Lung (tissue), 12 donors: ENCODE measurements around the gene MESP2. TPM values are rescaled to one million over a fixed set of nuclear protein-coding genes. Genes with fewer than 3 reads are reported as not detected.

Source experiments
- ATAC-seq: fragments of 200-7000 bp; cut with Tn5 transposase; one replicate; pipeline ENCODE4 v1.9.1; 2020; ENCODE audit warnings: moderate number of reproducible peaks; ENCODE audit not compliant: insufficient read depth, low FRiP score
- DNase-seq, 3 donors: peaks; one replicate each; pipeline ENCODE4 v3.0.0-alpha.2; 2013 to 2017
- H3K27ac ChIP-seq, 2 donors: one replicate each; pipeline ENCODE4 v1.5.1; 2013; ENCODE audit warnings: mild to moderate bottlenecking in 2 of 2, moderate library complexity in 2 of 2, control low read depth in 1 of 2, inconsistent platforms in 1 of 2, low read depth in 1 of 2, low read length in 1 of 2
- H3K27me3 ChIP-seq, 3 donors: one replicate each; pipeline ENCODE4 v1.5.1; 2013; ENCODE audit warnings: low read length in 2 of 3; ENCODE audit not compliant: control insufficient read depth in 3 of 3, insufficient read depth in 3 of 3
- H3K36me3 ChIP-seq, 4 donors: one replicate each; pipeline ENCODE4 v1.5.1; 2013; ENCODE audit warnings: low read length in 4 of 4, mild to moderate bottlenecking in 1 of 4, moderate library complexity in 1 of 4; ENCODE audit not compliant: control insufficient read depth in 4 of 4, insufficient read depth in 4 of 4
- H3K4me1 ChIP-seq, 5 donors: one replicate each; pipeline ENCODE4 v1.5.1; 2013; ENCODE audit warnings: low read length in 5 of 5, mild to moderate bottlenecking in 2 of 5, moderate library complexity in 1 of 5; ENCODE audit not compliant: control insufficient read depth in 5 of 5, insufficient read depth in 5 of 5
- H3K4me3 ChIP-seq: one replicate; pipeline ENCODE4 v1.5.1; 2013; ENCODE audit warnings: mild to moderate bottlenecking, control low read depth, moderate library complexity
- H3K9ac ChIP-seq, 2 donors: one replicate each; pipeline ENCODE4 v1.5.1; 2013; ENCODE audit warnings: low read length in 2 of 2, control low read depth in 1 of 2; ENCODE audit not compliant: insufficient read depth in 1 of 2
- H3K9me3 ChIP-seq, 4 donors: one replicate each; pipeline ENCODE4 v1.5.1; 2013; ENCODE audit warnings: low read length in 3 of 4, mild to moderate bottlenecking in 1 of 4, moderate library complexity in 1 of 4; ENCODE audit not compliant: control insufficient read depth in 4 of 4, insufficient read depth in 3 of 4
- WGBS, 2 donors: extraction: QIAGEN DNeasy Blood & Tissue Kit; methylation state at CpG; one replicate each; pipeline ENCODE4 v1.1.7; 2013; 5-methylcytosine and 5-hydroxymethylcytosine counted together
- polyA plus RNA-seq, 2 donors: library from polyadenylated mRNA; stranded (reverse); fragments of 200-250 nt; gene quantifications; one replicate each; pipeline ENCODE4 v1.2.1, GENCODE V29; 2013
- total RNA-seq, 2 donors: library from RNA; depleted of rRNA in 1 of 2; stranded (reverse); fragments of >200 nt in 1 of 2; gene quantifications; one replicate each; pipeline ENCODE4 v1.2.1, GENCODE V29; 2014 to 2021
- TF ChIP-seq, protein P1 (sequence below): IDR thresholded peaks from 2 replicates; pipeline ENCODE4 v1.5.1; 2012; ENCODE audit warnings: mild to moderate bottlenecking; ENCODE audit errors: control extremely low read depth, extremely low read depth
- donor health status: control.
- donor health status: control.
- donor health status: Bipolar disorder and iron deficiency.
- donor health status: healthy.
- donor health status: DM: yes; HTN: yes; CAD: no.

The MESP2 gene
- total and polyA plus RNA-seq, 4 donors: 0.17 to 0.71 (median 0.55) TPM; not detected in 1

DNA sequence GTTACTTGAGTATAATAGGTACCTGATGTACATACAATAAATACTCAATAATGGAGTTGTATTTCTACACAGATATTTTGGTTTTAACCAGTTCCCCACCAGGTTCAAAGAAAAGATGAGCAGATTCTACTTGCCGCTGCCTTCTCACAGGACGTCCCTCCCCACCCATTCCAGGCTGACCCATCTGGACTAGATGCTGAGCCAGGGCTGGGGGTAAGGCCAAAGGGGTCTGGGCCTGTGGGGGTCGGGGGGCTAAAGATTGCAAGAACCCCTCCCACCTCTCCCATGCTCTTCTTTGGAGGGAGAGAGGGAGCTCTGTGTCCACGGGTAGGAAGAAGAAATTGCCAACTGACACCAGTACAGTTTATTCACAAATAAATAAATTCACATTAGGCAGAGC lies 26.6 kb upstream of the MESP2 start:
- H3K27ac ChIP-seq: no peak overlapping the region
- H3K9ac ChIP-seq: no peak overlapping the region
- H3K36me3 ChIP-seq: no peaks in the 10 kb centered on the region
- no peak for ATAC-seq
- DNase-seq: no peak
- H3K4me1 ChIP-seq: peaks cover 0 to 13% (median 0%) of the 10 kb centered on the region in 5 donors
- 68 to 77% methylated on average over 4 of the region's 4 CpGs for WGBS, 2 donors
- TF ChIP-seq, protein P1, sequence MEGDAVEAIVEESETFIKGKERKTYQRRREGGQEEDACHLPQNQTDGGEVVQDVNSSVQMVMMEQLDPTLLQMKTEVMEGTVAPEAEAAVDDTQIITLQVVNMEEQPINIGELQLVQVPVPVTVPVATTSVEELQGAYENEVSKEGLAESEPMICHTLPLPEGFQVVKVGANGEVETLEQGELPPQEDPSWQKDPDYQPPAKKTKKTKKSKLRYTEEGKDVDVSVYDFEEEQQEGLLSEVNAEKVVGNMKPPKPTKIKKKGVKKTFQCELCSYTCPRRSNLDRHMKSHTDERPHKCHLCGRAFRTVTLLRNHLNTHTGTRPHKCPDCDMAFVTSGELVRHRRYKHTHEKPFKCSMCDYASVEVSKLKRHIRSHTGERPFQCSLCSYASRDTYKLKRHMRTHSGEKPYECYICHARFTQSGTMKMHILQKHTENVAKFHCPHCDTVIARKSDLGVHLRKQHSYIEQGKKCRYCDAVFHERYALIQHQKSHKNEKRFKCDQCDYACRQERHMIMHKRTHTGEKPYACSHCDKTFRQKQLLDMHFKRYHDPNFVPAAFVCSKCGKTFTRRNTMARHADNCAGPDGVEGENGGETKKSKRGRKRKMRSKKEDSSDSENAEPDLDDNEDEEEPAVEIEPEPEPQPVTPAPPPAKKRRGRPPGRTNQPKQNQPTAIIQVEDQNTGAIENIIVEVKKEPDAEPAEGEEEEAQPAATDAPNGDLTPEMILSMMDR: no peak
- H3K4me3 ChIP-seq: no peak overlapping the region
- peaks cover 0 to 45% (median 39%) of the 10 kb centered on the region in 3 donors for H3K27me3 ChIP-seq
- H3K9me3 ChIP-seq: peaks cover 0 to 2% (median 0%) of the 10 kb centered on the region in 4 donors

DNA sequence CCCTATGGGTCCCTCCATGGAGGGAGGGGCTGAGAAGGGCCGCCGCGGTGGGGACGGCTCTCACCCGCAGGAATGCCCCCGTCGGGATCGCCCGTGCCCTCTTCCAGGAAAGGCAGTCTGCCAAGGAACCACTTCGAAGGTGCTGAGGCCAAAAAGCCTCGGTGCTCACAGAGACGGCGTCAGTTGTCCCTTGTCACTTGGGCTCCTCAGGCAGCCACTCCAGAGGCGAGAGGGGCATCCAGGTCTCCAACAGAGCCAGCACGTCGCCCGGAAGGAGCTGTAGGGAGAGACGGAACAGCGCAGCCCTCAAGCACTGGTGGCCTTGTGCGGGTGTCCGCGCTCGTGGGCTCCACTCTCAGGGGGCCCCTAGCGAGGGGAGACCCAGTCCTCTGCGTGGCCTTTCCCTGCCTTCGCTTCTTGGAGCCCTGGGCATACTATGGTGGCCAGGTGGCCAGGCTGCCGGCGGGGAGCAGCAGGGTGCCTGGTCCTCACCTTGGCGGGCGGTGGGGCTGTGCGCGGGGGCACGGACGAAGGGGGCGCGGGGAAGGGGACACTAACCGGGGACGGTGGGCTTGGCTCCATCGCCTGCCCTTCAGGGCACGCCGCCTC lies 26.1 kb upstream of the MESP2 start:
- peak overlapping the region; percentile 69 for H3K4me3 ChIP-seq
- TF ChIP-seq, protein P1: no peak
- no peaks in the 10 kb centered on the region for H3K36me3 ChIP-seq
- H3K9ac ChIP-seq: no peak overlapping the region
- peaks cover 0 to 45% (median 39%) of the 10 kb centered on the region in 3 donors for H3K27me3 ChIP-seq
- H3K9me3 ChIP-seq: peaks cover 0 to 2% (median 0%) of the 10 kb centered on the region in 4 donors
- 4 to 5% methylated on average over 29 to 41 of the region's 41 CpGs for WGBS, 2 donors
- DNase-seq (peak in 2 of 3 donors; percentile 32 to 33), ATAC-seq (no peak)
- H3K27ac ChIP-seq: no peak overlapping the region
- H3K4me1 ChIP-seq: peaks cover 0 to 13% (median 0%) of the 10 kb centered on the region in 5 donors

DNA sequence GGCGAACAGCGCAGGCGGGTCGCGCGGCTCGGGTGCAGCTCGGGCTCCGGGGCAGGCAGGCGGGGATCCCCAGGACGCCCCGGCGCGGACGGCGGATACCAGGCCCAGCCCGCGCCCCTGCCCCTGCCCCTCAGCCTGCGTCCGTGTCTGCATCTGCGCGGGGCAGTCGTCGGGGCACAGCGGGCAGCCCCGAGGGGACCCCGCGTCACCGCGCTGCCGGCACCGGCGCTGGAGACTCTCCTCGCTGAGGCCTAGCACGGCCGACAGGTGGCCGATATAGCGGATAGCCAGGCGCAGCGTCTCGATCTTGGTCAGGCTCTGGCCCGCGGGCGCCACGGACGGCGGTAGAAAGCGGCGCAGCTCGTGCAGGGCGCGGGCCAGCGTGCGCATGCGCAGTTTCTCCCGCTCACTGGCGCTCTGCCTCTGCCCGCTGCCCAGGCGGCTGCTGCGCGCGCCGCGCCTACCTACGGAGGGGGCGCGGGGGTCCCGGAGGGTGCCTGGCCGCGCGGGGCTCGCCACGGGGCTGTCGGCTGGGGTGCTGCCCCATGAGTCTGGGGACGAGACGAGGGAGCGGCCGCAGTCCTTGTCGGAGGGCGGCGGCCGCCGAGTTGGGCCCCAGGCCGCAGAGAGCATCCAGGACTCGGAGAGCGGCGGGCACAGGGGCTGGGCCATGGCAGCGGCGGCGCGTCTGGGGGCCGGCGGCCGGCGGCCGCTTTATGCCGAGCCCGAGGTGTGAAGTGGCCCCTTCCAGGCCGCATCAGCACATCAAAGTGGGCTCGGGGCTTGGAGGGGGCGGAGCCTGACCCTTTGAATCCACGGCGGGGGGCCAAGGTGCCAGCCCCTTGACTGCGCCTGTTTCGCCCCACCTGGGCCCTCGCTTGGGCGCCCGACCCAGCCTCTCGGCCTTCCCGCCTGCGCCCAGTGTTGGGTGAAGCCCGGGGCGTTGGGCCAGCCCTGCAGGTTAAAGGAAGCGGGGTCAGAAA lies 25.3 kb upstream of the MESP2 start, which contains the start of gene MESP1:
Gene MESP1 (minus strand): TSS at position 690 of the 983 bp plus-strand sequence. CDS start 18 bp downstream, at position 672.
- Histone ChIP-seq H3K36me3 (no peaks in the 10 kb centered on the region), H3K27me3 (peaks cover 0 to 44% (median 35%) of the 10 kb centered on the region in 3 donors), H3K27ac (peak within 1 kb of the TSS; percentile 18 to 22), H3K9me3 (peaks cover 0 to 2% (median 0%) of the 10 kb centered on the region in 4 donors), H3K4me3 (peak within 1 kb of the TSS; percentile 69), H3K4me1 (peaks cover 0 to 13% (median 0%) of the 10 kb centered on the region in 5 donors), H3K9ac (no peak within 1 kb of the TSS)
- DNase-seq (peak; percentile 92 to 95 (median 94)), ATAC-seq (peak; percentile 96)
- WGBS, 2 donors: 2 to 3% methylated on average over 99 to 114 of the region's 114 CpGs
- TF ChIP-seq, protein P1: peak; percentile 67
